ENCODE data around the gene EVI2B. TPM values are rescaled to one million over a fixed set of nuclear protein-coding genes. Genes with fewer than 3 reads are reported as not detected.

EVI2B gene
- polyA plus RNA-seq, 3 donors = 166 to 267 (median 262) TPM

DNA sequence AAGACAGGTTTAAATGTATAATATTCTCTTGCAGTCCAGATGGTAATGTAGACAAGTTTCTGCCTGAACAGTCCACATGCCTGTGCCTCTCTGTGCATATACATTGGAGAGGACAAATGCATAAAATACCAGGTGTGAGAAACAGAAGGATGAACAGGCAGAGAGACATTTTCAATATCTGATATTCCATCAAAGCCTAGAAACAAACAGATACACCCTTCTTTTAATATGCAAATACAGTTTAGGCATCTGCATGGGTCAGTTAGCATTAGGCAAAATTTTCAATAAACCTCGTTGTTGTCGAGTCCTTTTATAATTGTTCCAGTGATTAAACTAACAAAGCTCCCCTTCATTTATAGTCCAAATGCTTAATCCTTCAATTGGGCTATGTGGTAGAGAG is 17.7 kb downstream of the EVI2B start:
- H3K9ac ChIP-seq (ENCODE audit: insufficient read depth, low read length, poor library complexity, severe bottlenecking) = no peak overlapping the region
- no peaks in the 10 kb centered on the region for H3K27me3 ChIP-seq (ENCODE audit: control insufficient read depth in 2 of 2, insufficient read depth in 2 of 2, low read length in 2 of 2)
- TF ChIP-seq, protein P1, sequence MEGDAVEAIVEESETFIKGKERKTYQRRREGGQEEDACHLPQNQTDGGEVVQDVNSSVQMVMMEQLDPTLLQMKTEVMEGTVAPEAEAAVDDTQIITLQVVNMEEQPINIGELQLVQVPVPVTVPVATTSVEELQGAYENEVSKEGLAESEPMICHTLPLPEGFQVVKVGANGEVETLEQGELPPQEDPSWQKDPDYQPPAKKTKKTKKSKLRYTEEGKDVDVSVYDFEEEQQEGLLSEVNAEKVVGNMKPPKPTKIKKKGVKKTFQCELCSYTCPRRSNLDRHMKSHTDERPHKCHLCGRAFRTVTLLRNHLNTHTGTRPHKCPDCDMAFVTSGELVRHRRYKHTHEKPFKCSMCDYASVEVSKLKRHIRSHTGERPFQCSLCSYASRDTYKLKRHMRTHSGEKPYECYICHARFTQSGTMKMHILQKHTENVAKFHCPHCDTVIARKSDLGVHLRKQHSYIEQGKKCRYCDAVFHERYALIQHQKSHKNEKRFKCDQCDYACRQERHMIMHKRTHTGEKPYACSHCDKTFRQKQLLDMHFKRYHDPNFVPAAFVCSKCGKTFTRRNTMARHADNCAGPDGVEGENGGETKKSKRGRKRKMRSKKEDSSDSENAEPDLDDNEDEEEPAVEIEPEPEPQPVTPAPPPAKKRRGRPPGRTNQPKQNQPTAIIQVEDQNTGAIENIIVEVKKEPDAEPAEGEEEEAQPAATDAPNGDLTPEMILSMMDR (IDR thresholded peaks at IDR 0.05) = no peak
- Mint-ChIP-seq H3K36me3 (peaks cover 0 to 14% of the 10 kb centered on the region in 2 donors), H3K4me3 (no peak overlapping the region), H3K9me3 (no peaks in the 10 kb centered on the region), H3K4me1 (peaks cover 8% of the 10 kb centered on the region), H3K27me3 (ENCODE audit: low read depth in 3 of 3) (no peaks in the 10 kb centered on the region), H3K27ac (no peak overlapping the region)
- intact Hi-C loops (cut with micrococcal nuclease) = loop anchor here in 1 of 2 donors (10.0 kb wide), 1 partner anchor 69 kb away; no protein-coding TSS in a partner anchor
- no peak overlapping the region for H2AFZ ChIP-seq (ENCODE audit: insufficient read depth, low read depth, low read length, poor library complexity, severe bottlenecking)
- no CpG with 5 or more reads among the region's 2 CpGs for WGBS (ENCODE audit: insufficient coverage)
- H3K36me3 ChIP-seq (replicated peaks in 1 of 2; ENCODE audit: control insufficient read depth in 1 of 2, insufficient read depth in 2 of 2, low read length in 2 of 2) = no peaks in the 10 kb centered on the region
- H3K4me1 ChIP-seq (ENCODE audit: control insufficient read depth in 1 of 2, insufficient read depth in 2 of 2, low read length in 2 of 2) = peaks cover 0 to 7% of the 10 kb centered on the region in 2 donors
- H4K20me1 ChIP-seq (ENCODE audit: insufficient read depth, low read length) = peaks cover 11% of the 10 kb centered on the region
- no peak for DNase-seq
- no peak overlapping the region for H3K4me3 ChIP-seq (replicated peaks in 1 of 3; ENCODE audit: low read depth in 2 of 3, low read length in 3 of 3)
- H3K9me3 ChIP-seq (replicated peaks in 1 of 2; ENCODE audit: control insufficient read depth in 1 of 2, insufficient read depth in 1 of 2, low read length in 2 of 2) = no peaks in the 10 kb centered on the region
- H3K4me2 ChIP-seq (replicated peaks; ENCODE audit: extremely low read depth, low read length, poor library complexity, severe bottlenecking) = no peak overlapping the region
- no peaks in the 10 kb centered on the region for H3K79me2 ChIP-seq (ENCODE audit: insufficient read depth, low read length)
- no peak overlapping the region for H3K27ac ChIP-seq (ENCODE audit: low read depth in 1 of 2, low read length in 2 of 2)

DNA sequence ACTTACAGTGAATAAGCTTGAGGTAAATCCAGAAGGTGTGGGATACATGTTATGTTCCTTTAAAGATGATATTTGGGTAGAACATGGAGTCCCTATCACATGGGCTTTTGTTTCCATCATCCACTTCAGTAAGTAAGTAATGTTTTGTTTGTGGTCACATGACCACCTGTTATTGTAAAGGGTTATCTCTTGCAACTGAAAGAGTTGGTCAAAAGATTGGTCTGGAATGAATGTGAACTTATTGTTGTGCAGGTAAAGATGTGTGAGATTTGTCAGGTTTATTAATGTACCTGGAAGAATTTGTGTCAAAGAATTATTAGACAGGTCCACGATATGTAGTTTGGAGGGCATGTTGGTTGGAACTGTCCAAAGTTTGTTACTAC is 18.4 kb downstream of the EVI2B start:
- H3K9me3 Mint-ChIP-seq = no peaks in the 10 kb centered on the region
- Histone ChIP-seq H3K4me1 (ENCODE audit: control insufficient read depth in 1 of 2, insufficient read depth in 2 of 2, low read length in 2 of 2) (peaks cover 0 to 7% of the 10 kb centered on the region in 2 donors), H3K4me3 (replicated peaks in 1 of 3; ENCODE audit: low read depth in 2 of 3, low read length in 3 of 3) (no peak overlapping the region), H3K27ac (ENCODE audit: low read depth in 1 of 2, low read length in 2 of 2) (no peak overlapping the region), H3K9ac (ENCODE audit: insufficient read depth, low read length, poor library complexity, severe bottlenecking) (no peak overlapping the region), H3K36me3 (replicated peaks in 1 of 2; ENCODE audit: control insufficient read depth in 1 of 2, insufficient read depth in 2 of 2, low read length in 2 of 2) (no peaks in the 10 kb centered on the region), H3K79me2 (ENCODE audit: insufficient read depth, low read length) (no peaks in the 10 kb centered on the region), H3K4me2 (replicated peaks; ENCODE audit: extremely low read depth, low read length, poor library complexity, severe bottlenecking) (no peak overlapping the region), H3K9me3 (replicated peaks in 1 of 2; ENCODE audit: control insufficient read depth in 1 of 2, insufficient read depth in 1 of 2, low read length in 2 of 2) (no peaks in the 10 kb centered on the region), H2AFZ (ENCODE audit: insufficient read depth, low read depth, low read length, poor library complexity, severe bottlenecking) (no peak overlapping the region), H3K27me3 (ENCODE audit: control insufficient read depth in 2 of 2, insufficient read depth in 2 of 2, low read length in 2 of 2) (no peaks in the 10 kb centered on the region), H4K20me1 (ENCODE audit: insufficient read depth, low read length) (peaks cover 4% of the 10 kb centered on the region)
- 100% methylated on average over 1 of the region's 1 CpG for WGBS (ENCODE audit: insufficient coverage)
- no peak overlapping the region for H3K27ac Mint-ChIP-seq
- DNase-seq = no peak
- H3K4me3 Mint-ChIP-seq = no peak overlapping the region
- H3K4me1 Mint-ChIP-seq = peaks cover 8% of the 10 kb centered on the region
- TF ChIP-seq, protein P1 (IDR thresholded peaks at IDR 0.05) = no peak
- H3K36me3 Mint-ChIP-seq = peaks cover 0 to 14% of the 10 kb centered on the region in 2 donors
- H3K27me3 Mint-ChIP-seq (ENCODE audit: low read depth in 3 of 3) = no peaks in the 10 kb centered on the region
- intact Hi-C loops (cut with micrococcal nuclease) = loop anchor here in 1 of 2 donors (10.0 kb wide), 1 partner anchor 69 kb away; no protein-coding TSS in a partner anchor

Measured in CD14-positive monocyte (primary cell).